ENCODE results near the gene ENDOG. TPM values are rescaled to one million over a fixed set of nuclear protein-coding genes. Genes with fewer than 3 reads are reported as not detected.

The ENDOG gene
- total RNA-seq, 1 experiment from 2014 or later: 16.7 TPM

- H2BK12ac ChIP-seq (ENCODE audit: insufficient read length, low read depth, low read length): no peak overlapping the region
- WGBS (ENCODE audit: extremely low coverage, insufficient read length, low lambda C conversion rate): no CpG with 5 or more reads among the region's 8 CpGs
Observed at GRCh38 chr9:128798896-128799295, 19.4 kb upstream of the ENDOG start.

More at GRCh38 chr9:128798896-128799295, 19.4 kb upstream of the ENDOG start:
- Histone ChIP-seq H3K18ac (ENCODE audit: insufficient read length, low read depth, low read length) (no peak overlapping the region), H4K20me1 (ENCODE audit: control insufficient read depth, insufficient read depth, insufficient read length) (no peaks in the 10 kb centered on the region), H2BK5ac (ENCODE audit: insufficient read length, low read length) (no peak overlapping the region), H3K9me3 (ENCODE audit: control insufficient read depth, low read depth, low read length) (no peaks in the 10 kb centered on the region), H4K8ac (replicated peaks; ENCODE audit: insufficient read length, low read depth, low read length) (no peak overlapping the region), H4K5ac (ENCODE audit: insufficient read length, low read depth, low read length) (no peak overlapping the region), H4K91ac (ENCODE audit: insufficient read length, low read depth, low read length) (no peak overlapping the region), H3K4me2 (ENCODE audit: insufficient read depth, insufficient read length, low read length) (no peak overlapping the region), H3K4me1 (ENCODE audit: insufficient read depth, low read length) (no peaks in the 10 kb centered on the region), H3K23me2 (ENCODE audit: insufficient read length, low read depth, low read length, poor library complexity, severe bottlenecking) (no peaks in the 10 kb centered on the region), H2BK120ac (ENCODE audit: low read depth, low read length, poor library complexity, severe bottlenecking) (no peak overlapping the region), H3K14ac (ENCODE audit: insufficient read depth, low read length) (no peak overlapping the region), H3K9ac (ENCODE audit: extremely low read depth, insufficient read length, low read length) (no peak overlapping the region), H3K79me1 (ENCODE audit: insufficient read depth, low read depth, low read length, poor library complexity, severe bottlenecking) (no peaks in the 10 kb centered on the region), H3K79me2 (ENCODE audit: insufficient read depth, low read length) (no peaks in the 10 kb centered on the region), H2BK15ac (ENCODE audit: low read depth, low read length) (no peak overlapping the region), H3K56ac (ENCODE audit: insufficient read length, low read depth, low read length) (no peak overlapping the region), H3K27me3 (ENCODE audit: insufficient read depth, low read length) (no peaks in the 10 kb centered on the region), H3K27ac (ENCODE audit: insufficient read length, low read depth, low read length) (no peak overlapping the region), H2AK5ac (ENCODE audit: insufficient read length, low read length) (no peak overlapping the region), H2BK20ac (ENCODE audit: low read depth, low read length, poor library complexity, severe bottlenecking) (no peak overlapping the region), H2AFZ (ENCODE audit: low read length) (no peak overlapping the region), H3K23ac (ENCODE audit: insufficient read length, low read depth, low read length) (no peak overlapping the region), H3K4ac (ENCODE audit: low read depth, low read length) (no peak overlapping the region), H3T11ph (ENCODE audit: low read length) (no peak overlapping the region)
- no peak overlapping the region for H3K4me3 Mint-ChIP-seq
- peaks cover 4 to 64% (median 40%) of the 10 kb centered on the region in 3 experiments; a peak in 6 of 7 replicates for H3K36me3 Mint-ChIP-seq (ENCODE audit: insufficient read depth in 1 of 3, low read depth in 3 of 3)
- no peaks in the 10 kb centered on the region for H3K4me1 Mint-ChIP-seq
- no peak overlapping the region for H3K27ac Mint-ChIP-seq
- no peaks in the 10 kb centered on the region for H3K9me3 Mint-ChIP-seq
- DNase-seq: no peak
- no peak for TF ChIP-seq CTCF (conservative IDR thresholded peaks at IDR 0.05)
- H3K27me3 Mint-ChIP-seq (ENCODE audit: low read depth): no peaks in the 10 kb centered on the region

Measured in H9 (cell line).